ENCODE measurements around the gene BRD3OS. TPM values are rescaled to one million over a fixed set of nuclear protein-coding genes. Genes with fewer than 3 reads are reported as not detected.

The BRD3OS gene
- total and polyA plus RNA-seq, 9 donors, result 14.5 to 28.1 (median 21.1) TPM

DNA sequence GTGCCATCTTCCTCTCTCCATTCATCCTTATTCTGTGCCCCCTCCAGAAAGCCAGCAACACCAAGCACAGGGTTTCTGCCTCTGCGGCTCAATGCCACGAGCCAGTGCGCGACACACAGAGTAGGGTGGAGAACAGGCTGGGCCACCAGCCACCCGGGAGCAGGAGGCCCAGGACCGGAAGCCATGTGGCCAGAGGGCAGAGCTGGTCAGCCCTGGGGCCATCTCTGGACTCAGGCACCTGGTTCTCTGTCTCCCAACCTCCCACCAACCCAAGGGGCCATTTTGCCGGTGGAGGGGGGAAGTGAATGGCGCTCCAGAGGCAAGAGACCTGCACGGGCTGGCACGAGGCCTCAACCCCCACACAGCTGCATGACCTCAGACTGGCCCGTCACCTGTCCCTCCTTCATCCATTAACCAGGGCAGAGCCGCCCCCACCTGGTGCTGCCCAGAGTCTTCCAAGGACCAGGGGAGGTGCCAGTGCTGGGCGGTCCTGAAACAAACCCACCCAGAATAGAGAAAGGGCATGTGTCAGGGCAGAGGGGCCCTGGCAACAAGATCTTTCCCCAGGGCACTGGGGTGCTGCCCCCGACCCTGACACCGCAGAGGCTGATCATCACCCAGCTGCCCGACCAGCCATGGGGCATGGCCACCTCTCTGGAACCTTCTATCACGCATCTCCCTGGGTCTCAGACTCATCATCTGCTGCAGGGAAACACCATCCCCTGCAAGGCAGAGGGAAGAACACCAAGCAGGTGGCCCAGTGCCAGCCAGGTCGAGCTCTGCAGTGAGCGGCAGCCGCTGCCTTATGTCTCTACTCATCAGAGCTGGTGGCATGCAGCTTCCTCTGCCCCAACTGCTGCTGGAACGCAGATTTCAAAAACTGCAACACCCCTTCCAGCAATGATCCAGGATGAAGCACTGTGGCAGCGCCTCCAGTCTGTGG, 45.1 kb upstream of the BRD3OS start:
- intact Hi-C loops (cut with DNase I), result no loop called here
- TF ChIP-seq, protein P1, sequence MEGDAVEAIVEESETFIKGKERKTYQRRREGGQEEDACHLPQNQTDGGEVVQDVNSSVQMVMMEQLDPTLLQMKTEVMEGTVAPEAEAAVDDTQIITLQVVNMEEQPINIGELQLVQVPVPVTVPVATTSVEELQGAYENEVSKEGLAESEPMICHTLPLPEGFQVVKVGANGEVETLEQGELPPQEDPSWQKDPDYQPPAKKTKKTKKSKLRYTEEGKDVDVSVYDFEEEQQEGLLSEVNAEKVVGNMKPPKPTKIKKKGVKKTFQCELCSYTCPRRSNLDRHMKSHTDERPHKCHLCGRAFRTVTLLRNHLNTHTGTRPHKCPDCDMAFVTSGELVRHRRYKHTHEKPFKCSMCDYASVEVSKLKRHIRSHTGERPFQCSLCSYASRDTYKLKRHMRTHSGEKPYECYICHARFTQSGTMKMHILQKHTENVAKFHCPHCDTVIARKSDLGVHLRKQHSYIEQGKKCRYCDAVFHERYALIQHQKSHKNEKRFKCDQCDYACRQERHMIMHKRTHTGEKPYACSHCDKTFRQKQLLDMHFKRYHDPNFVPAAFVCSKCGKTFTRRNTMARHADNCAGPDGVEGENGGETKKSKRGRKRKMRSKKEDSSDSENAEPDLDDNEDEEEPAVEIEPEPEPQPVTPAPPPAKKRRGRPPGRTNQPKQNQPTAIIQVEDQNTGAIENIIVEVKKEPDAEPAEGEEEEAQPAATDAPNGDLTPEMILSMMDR (IDR thresholded peaks at IDR 0.05), result no peak
- no peak for TF ChIP-seq POLR2A (IDR thresholded peaks at IDR 0.05)
- no peak for TF ChIP-seq EP300 (IDR thresholded peaks at IDR 0.05)
- H3K36me3 ChIP-seq, result no peaks in the 10 kb centered on the region
- WGBS, 3 donors, result 85 to 86% (median 85%) methylated on average over 22 of the region's 22 CpGs
- no peaks in the 10 kb centered on the region for H3K9me3 ChIP-seq
- H3K4me1 ChIP-seq (ENCODE audit: insufficient read depth), result peaks cover 11% of the 10 kb centered on the region
- H3K27ac ChIP-seq, result no peak overlapping the region
- DNase-seq, result peak in 2 of 5 donors; percentile 30 to 36
- no peak overlapping the region for H3K4me3 ChIP-seq
- no peaks in the 10 kb centered on the region for H3K27me3 ChIP-seq

DNA sequence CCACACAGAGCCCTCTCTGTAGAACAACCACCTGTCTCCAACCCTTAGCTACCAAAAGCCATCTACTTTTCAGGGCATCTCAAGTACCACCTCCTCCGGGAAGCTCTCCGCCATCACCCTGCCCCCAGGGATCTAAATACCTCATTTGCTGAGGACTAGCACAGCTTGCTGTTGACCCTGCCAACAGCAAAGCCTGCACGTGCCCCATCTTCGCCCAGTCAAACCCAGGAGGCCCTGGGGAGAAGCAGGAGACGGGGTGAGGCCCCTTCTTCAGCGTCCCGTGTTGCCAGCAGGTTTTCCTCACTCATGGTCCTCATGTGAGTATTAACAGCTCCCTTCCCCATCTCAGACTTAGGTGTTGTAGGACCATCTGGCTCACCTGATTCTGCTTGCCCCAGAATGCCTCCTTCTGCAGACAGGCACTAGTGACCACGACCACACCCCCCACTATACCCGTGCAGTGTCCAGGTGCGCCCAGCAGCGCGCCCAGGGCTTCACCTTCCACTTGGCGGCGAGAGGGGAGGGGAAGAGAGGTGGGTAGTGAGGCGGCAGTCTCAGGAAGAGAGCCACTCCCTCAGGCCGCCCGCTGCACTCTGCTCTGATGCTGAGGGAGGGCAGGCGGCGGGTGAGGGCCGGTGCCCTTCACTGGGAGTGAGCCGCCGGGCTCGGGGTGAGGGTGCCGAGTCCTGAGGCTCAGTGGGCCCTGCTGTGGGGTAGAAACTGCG, 44.3 kb upstream of the BRD3OS start:
- Histone ChIP-seq H3K9me3 (no peaks in the 10 kb centered on the region), H3K27me3 (no peaks in the 10 kb centered on the region), H3K4me1 (ENCODE audit: insufficient read depth) (peaks cover 11% of the 10 kb centered on the region), H3K36me3 (no peaks in the 10 kb centered on the region), H3K4me3 (no peak overlapping the region), H3K27ac (no peak overlapping the region)
- no peak for TF ChIP-seq POLR2A (IDR thresholded peaks at IDR 0.05)
- TF ChIP-seq EP300 (IDR thresholded peaks at IDR 0.05), result no peak
- TF ChIP-seq, protein P1 (IDR thresholded peaks at IDR 0.05), result no peak
- peak in 2 of 5 donors; percentile 7 to 17 for DNase-seq
- 90 to 93% (median 91%) methylated on average over 25 of the region's 25 CpGs for WGBS, 3 donors
- intact Hi-C loops (cut with DNase I), result no loop called here

DNA sequence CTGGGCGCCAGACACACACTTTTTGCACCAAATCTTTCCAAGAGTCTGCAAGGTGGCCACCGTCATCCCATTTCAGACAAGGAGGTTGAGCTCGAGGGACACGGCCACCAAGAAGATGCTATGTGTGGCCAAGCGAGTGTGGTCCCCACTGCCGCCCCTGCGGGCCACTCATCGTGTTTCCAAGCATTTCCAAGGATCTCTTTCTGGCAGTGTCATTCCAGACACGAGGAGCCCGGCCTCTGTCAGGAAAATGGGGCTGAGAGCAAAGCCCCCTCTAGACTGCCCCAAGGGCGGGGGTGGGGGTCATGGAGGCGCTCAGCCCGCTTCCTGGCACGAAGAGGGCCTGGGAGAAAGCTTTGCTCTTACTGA, 43.7 kb upstream of the BRD3OS start:
- Histone ChIP-seq H3K27ac (no peak overlapping the region), H3K4me3 (no peak overlapping the region), H3K4me1 (ENCODE audit: insufficient read depth) (peaks cover 11% of the 10 kb centered on the region), H3K9me3 (no peaks in the 10 kb centered on the region), H3K27me3 (no peaks in the 10 kb centered on the region), H3K36me3 (no peaks in the 10 kb centered on the region)
- intact Hi-C loops (cut with DNase I), result no loop called here
- peak in 1 of 5 donors; percentile 6 for DNase-seq
- WGBS, 3 donors, result 90 to 91% (median 91%) methylated on average over 14 of the region's 14 CpGs
- TF ChIP-seq POLR2A (IDR thresholded peaks at IDR 0.05) (no peak), EP300 (IDR thresholded peaks at IDR 0.05) (no peak)
- TF ChIP-seq, protein P1 (IDR thresholded peaks at IDR 0.05), result no peak

- Histone ChIP-seq H3K27ac (no peak overlapping the region), H3K27me3 (no peaks in the 10 kb centered on the region), H3K4me3 (no peak overlapping the region), H3K4me1 (ENCODE audit: insufficient read depth) (peaks cover 11% of the 10 kb centered on the region), H3K36me3 (no peaks in the 10 kb centered on the region), H3K9me3 (no peaks in the 10 kb centered on the region)
- intact Hi-C loops (cut with DNase I), result no loop called here
- 88 to 92% (median 90%) methylated on average over 28 of the region's 28 CpGs for WGBS, 3 donors
- TF ChIP-seq, protein P1 (IDR thresholded peaks at IDR 0.05), result no peak
- TF ChIP-seq EP300 (IDR thresholded peaks at IDR 0.05) (no peak), POLR2A (IDR thresholded peaks at IDR 0.05) (no peak)
- peak in 1 of 5 donors; percentile 19 for DNase-seq
These were observed 43.2 kb upstream of the BRD3OS start for GRCh38 chr9:133981958-133982681.

Measured in ovary (tissue), 9 donors.